Uterus (tissue), 2 donors: ENCODE data around the gene DOCK4.

Experiments
- CTCF ChIP-seq, 4 experiments: fragments of 200-600 bp in 2 of 4; fragments of 450-650 bp in 2 of 4; sonication (generic) in 2 of 4; IDR thresholded peaks; one replicate each; pipeline ENCODE4 v1.5.1; 2016 to 2019; ENCODE audit warnings: antibody characterized with exemption in 4 of 4, mild to moderate bottlenecking in 2 of 4, moderate library complexity in 1 of 4
- POLR2A ChIP-seq, 2 donors: fragments of 450-650 bp; IDR thresholded peaks; one replicate each; pipeline ENCODE4 v1.6.1; 2016; ENCODE audit warnings: antibody characterized with exemption in 2 of 2, mild to moderate bottlenecking in 1 of 2, moderate library complexity in 1 of 2

DNA sequence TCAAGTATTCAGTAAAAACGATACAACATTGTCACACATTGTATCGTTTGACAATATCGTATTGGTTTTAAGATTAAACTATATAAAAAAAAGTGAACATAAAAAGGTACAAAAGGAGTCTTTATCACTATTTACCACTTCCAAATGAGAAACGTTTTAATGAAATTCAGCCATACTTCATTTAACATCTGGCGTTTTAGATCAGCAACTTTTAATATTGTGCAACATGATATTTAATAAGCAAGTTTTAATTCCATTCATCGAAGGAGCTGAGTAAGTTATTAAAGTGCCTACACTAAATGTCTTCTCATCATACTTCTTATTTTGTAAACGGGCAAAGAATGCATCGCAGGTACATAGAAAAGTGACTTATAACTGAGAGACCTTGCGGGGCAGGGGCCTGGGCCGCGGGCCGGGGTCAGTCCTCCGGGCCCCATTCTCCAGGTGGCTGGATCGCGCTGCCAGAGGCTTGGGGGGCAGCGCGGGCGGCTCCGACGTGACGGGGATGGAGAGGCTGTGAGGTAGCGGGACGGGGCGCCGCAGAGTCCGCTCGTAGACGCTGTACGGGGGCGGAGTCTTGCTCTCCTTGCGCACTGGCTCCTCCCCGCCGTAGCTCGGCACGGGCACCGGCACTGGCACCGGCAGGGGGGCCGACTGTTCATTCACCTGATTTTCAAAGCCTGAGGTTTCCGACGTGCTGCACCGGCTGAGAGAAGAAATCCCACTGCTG is 478.1 kb downstream of the DOCK4 start:
- TF ChIP-seq CTCF (IDR thresholded peaks at IDR 0.05) (no peak), POLR2A (IDR thresholded peaks at IDR 0.05) (no peak)
